HG03139 (cell line): ENCODE results near the gene NXPE1.

Source experiments
- ATAC-seq: cut with Tn5 transposase; IDR thresholded peaks from one replicate; pipeline ENCODE4 v1.9.1; 2021; ENCODE audit not compliant: unreplicated experiment

The NXPE1 gene

DNA sequence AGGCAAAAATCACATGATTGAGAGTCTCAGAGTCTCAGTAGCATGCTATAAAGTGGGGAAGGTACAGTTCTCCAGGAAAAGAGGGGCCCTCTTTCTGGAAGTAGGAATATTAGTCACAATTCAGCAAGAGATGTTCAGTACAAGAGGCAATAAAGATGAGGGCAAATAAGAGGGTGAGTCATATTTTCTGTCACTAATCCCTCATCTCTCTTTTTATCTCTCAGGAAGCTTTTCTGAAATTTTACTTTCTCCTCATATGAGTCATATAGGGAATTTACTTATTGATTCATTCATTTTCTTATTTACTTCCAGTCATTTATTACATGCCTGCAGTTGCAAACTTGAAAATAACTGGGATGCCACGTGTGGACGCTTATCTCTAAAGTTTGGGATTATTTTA, 3.4 kb upstream of the NXPE1 start:
- ATAC-seq, result no peak

GRCh38 chr11:114562166-114562916, 2.7 kb upstream of the NXPE1 start:
- no peak for ATAC-seq

GRCh38 chr11:114556135-114556534, 3.5 kb downstream of the NXPE1 start:
- ATAC-seq, result no peak

DNA sequence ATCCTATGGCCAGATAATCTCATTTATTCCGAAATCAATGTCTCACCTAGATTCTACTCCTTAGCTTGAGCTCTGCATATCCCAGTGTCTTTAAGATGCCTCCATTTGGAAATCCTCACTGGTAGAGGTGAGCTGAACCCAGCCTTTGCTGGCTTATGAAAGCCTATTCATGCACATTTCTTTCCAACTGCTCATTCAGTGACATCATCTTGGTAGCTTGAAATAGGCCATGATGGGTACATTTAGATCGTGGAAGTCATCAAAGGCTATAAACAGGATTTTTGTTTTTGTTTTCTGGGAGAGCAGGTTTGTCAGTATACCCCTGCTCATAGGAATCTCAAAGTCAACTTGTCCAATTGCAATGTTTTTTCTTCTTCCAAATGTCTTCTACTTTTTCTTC, 6.0 kb downstream of the NXPE1 start:
- ATAC-seq, result no peak

- no peak for ATAC-seq
Observed at GRCh38 chr11:114551060-114551459, 8.6 kb downstream of the NXPE1 start.

GRCh38 chr11:114525682-114526081, 34.0 kb downstream of the NXPE1 start:
- no peak for ATAC-seq

- ATAC-seq, result no peak
Observed at GRCh38 chr11:114524122-114524521, 35.6 kb downstream of the NXPE1 start.

- no peak for ATAC-seq
Observed at GRCh38 chr11:114522818-114523217, 36.9 kb downstream of the NXPE1 start.

DNA sequence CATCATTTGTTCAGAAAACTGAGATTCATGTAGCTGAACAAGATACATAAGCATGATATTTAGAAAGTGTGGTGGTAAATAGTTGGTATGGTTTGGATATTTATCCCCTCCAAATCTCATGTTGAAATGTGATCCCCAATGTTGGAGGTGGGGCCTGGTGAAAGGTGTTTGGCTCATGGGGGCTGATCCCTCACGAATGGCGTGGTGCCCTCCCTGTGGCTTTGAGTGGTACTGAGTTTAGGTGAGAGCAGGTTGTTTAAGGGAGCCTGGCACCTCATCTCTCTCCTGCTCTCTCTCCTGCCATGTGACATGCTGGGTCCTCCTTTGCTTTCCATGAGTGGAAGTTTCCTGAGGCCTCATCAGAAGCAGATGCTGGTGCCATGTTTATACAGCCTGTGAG, 48.1 kb downstream of the NXPE1 start:
- ATAC-seq, result no peak

GRCh38 chr11:114511079-114511478, 48.6 kb downstream of the NXPE1 start:
- no peak for ATAC-seq

DNA sequence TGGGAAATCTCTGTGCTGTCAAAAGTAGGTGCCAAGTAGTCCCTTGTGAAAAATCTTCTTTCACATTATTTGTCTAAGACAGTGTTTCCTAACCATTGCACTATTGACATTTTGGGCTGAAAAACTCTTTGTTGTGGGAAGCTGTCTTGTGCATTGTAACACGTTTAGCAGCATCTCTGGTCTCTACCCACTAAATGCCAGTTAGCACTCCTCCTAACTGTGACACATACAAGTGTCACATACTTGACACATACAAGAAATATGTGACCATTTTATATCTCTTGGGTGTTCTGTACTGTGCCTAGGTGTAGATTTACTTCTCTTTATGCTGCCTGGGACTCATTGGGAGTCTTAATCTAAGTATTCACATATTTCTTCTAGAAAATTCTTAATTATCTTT, 57.8 kb downstream of the NXPE1 start:
- no peak for ATAC-seq

DNA sequence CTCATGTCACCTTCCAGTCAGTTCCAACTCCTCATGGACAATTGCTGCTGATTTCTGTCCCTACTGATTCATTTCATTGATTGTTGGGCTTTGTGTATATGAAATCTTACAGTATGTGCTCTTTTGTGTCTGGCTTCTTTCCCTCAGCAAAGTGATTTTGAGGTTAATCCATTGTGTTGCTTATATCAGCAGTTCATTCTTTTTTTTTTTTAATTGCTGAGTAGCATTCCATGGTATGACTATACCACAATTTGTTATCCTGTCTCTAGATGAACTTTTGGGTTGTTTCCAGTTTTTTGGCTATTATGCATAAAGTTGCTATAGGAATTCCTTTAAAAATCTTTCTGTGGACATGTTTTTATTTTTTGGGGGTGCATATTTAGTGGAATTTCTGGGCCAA, 59.9 kb downstream of the NXPE1 start:
- ATAC-seq, result no peak

DNA sequence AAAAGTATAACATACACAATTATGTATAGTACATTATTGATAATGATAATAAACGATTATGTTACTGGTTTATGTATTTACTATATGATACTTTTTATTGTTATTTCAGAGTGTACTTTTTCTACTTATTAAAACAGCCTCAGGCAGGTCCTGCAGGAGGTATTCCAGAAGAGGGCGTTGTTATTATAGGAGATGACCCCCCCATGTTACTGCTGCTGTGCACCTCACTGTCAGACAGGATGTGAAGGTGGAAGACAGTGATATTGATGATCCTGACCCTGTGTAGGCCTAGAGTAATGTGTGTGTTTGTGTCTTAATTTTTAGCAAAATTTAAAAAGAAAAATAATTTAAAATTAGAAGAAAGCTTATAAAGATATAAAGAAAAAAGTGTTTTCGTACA, 62.8 kb downstream of the NXPE1 start:
- ATAC-seq, result no peak

- ATAC-seq, result no peak
Observed at GRCh38 chr11:114483929-114484328, 75.8 kb downstream of the NXPE1 start.

GRCh38 chr11:114482114-114482513, 77.6 kb downstream of the NXPE1 start:
- no peak for ATAC-seq

DNA sequence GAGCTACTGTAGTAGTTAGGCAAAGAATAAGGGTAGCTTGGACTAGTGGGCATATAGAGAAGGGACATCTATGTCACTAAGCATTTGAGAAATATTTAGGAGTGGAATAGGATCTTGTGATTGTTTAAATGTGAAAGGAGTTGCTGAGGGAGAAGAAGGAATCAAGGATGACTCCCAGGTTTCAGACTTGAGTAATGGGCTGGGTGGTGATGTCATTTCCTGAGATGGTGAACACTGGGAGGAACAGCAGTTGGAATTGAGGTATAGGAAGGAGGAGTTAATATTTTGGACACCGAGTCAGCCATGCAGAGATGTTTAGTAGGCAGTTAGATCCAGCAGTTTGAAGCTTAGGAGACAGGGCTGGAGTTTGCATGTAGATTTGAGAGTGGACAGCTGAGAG, 80.3 kb downstream of the NXPE1 start:
- ATAC-seq, result no peak

- ATAC-seq, result no peak
Observed at GRCh38 chr11:114478768-114479167, 80.9 kb downstream of the NXPE1 start.

GRCh38 chr11:114478001-114478410, 81.7 kb downstream of the NXPE1 start:
- ATAC-seq, result no peak

DNA sequence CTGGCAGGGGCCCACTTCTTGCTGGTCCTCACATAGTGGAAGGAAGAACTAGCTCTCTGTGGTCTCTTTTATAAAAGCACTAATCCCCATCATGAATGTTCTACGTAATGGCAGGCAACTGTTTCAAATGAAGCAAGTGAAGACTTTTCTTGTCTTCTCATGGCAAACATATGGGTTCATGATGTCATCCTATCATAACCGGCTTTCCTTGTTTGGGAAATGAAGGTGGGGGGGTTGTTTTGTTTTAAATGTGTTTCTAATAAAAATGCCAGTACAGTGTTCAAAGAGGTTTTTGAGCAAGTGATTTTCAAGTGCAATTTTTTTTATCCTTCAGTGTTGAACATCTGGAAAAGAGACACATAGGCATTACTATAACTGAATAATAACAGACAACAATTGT, 87.0 kb downstream of the NXPE1 start:
- ATAC-seq, result no peak
